Measurements from ENCODE around the gene PAM. TPM values are rescaled to one million over a fixed set of nuclear protein-coding genes. Genes with fewer than 3 reads are reported as not detected.

The PAM gene
- total RNA-seq, 1 experiment from 2014 or later, result 257 TPM

DNA sequence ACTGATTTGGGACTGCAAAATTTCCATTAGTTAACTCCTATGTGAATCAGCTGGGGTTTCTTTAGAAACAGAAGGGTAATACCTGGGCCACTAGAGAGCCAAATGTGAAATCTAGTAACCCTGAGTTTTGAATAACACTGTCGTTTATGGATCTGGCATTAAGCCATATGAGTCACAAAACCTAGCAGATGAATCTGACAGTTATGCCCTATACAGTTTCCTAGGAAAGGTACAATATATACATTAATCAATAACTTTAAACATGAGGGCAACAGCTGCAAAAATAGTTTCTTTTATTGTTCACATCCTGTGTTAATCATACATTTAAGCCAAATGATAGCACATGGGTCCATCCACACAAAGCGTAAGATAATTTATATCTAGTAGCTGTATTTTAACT lies 56.9 kb downstream of the PAM start:
- peak; percentile 74 for ATAC-seq
- DNase-seq (ENCODE audit: low read depth, low spot score), result peak; percentile 52
- ChIA-PET RAD21 (ENCODE audit: low non-redundant PET in 1 of 2, low total read pairs in 2 of 2, uncharacterized antibody in 2 of 2, unreplicated experiment in 2 of 2) (no interaction called here), POLR2A (interaction anchor here (1.1 kb wide), 1 partner anchor 10 kb away, joined by 3 read pairs; no protein-coding TSS in a partner anchor), CTCF (interaction anchor here (0.8 kb wide), 1 partner anchor 32 kb away, joined by 4 read pairs; no protein-coding TSS in a partner anchor)
- peaks cover 35% of the 10 kb centered on the region for H3K79me2 ChIP-seq (ENCODE audit: insufficient read depth, low read length)
- no peak overlapping the region; the same call in 1 of the 2 replicates for H3K27ac ChIP-seq (ENCODE audit: low read depth, low read length)
- H3K36me3 ChIP-seq (ENCODE audit: control insufficient read depth in 1 of 2, insufficient read depth in 2 of 2, low read length in 2 of 2), result no peaks in the 10 kb centered on the region
- no peaks in the 10 kb centered on the region for H3K27me3 ChIP-seq (ENCODE audit: insufficient read depth, low read length)
- no peaks in the 10 kb centered on the region for H3K9me2 ChIP-seq (ENCODE audit: insufficient read depth)
- TF ChIP-seq SRF (IDR thresholded peaks at IDR 0.05; ENCODE audit: low read depth), result no peak
- TF ChIP-seq TCF7L2 (IDR thresholded peaks at IDR 0.05; ENCODE audit: borderline replicate concordance, extremely low read depth, insufficient read depth, insufficient read length), result peak; percentile 23
- peak; percentile 42; the same call in 1 of the 2 replicates for TF ChIP-seq FOSL1 (IDR thresholded peaks at IDR 0.05; ENCODE audit: low read depth)
- 0 out of 2 replicates have a peak, but pooled peaks have one; percentile 12 for TF ChIP-seq JUND (IDR thresholded peaks at IDR 0.05)
- H3K9me3 ChIP-seq (ENCODE audit: control insufficient read depth in 1 of 2, insufficient read depth in 1 of 2, low read depth in 1 of 2, low read length in 2 of 2), result no peaks in the 10 kb centered on the region
- no peak overlapping the region for H3K9ac ChIP-seq (ENCODE audit: low read length)
- intact Hi-C loops (cut with micrococcal nuclease), result no loop called here
- peaks cover 22 to 36% of the 10 kb centered on the region in 2 experiments for H3K4me1 ChIP-seq (ENCODE audit: control insufficient read depth in 1 of 2, insufficient read depth in 2 of 2, low read length in 2 of 2)
- no peak overlapping the region for H3K4me3 ChIP-seq (replicated peaks in 1 of 2; ENCODE audit: low read depth in 1 of 2, low read length in 2 of 2)
- H4K20me1 ChIP-seq (ENCODE audit: insufficient read depth), result no peaks in the 10 kb centered on the region
- BruUV-seq (replicated peaks), result no TSS peak
- H2AFZ ChIP-seq (ENCODE audit: low read depth, low read length, poor library complexity, severe bottlenecking), result no peak overlapping the region
- peak overlapping the region; percentile 29; the same call in 1 of the 2 replicates for H3K4me2 ChIP-seq (ENCODE audit: low read length)

DNA sequence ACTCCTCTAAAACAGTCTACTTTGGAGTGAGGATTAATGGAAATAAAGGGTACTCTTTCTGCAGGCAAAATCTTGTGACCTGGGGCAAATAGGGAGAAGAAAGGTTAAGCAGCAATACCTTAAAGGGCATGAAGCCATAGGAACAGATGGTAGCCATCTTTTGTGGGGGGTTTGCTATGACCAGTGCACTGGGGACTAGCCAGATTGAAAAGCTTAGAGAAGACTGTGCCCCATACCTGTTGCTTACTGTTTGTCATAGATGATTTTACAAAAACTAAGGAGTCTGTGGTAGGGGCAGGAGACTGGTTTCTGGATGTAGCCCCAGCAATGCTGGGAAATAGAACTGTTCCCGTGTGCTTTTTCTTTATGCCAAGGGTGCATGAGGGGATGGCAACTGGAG lies 58.6 kb downstream of the PAM start:
- TF ChIP-seq ZNF274 (IDR thresholded peaks at IDR 0.05; ENCODE audit: low read depth, low read length) (no peak), ELF1 (IDR thresholded peaks at IDR 0.05; ENCODE audit: borderline replicate concordance, low read depth) (no peak), POLR2A (IDR thresholded peaks at IDR 0.05; ENCODE audit: borderline replicate concordance, extremely low read depth, insufficient read depth, insufficient read length) (no peak), EZH2 (IDR thresholded peaks at IDR 0.05) (no peak), EGR1 (IDR thresholded peaks at IDR 0.05; ENCODE audit: low read depth) (no peak), TCF7L2 (IDR thresholded peaks at IDR 0.05; ENCODE audit: borderline replicate concordance, extremely low read depth, insufficient read depth, insufficient read length) (no peak), CBX3 (IDR thresholded peaks at IDR 0.05; ENCODE audit: low read depth) (no peak), SIN3A (IDR thresholded peaks at IDR 0.05; ENCODE audit: low read depth) (no peak), FOSL1 (IDR thresholded peaks at IDR 0.05; ENCODE audit: low read depth) (no peak), CEBPB (IDR thresholded peaks at IDR 0.05; ENCODE audit: low read depth) (no peak), YY1 (IDR thresholded peaks at IDR 0.05; ENCODE audit: extremely low read depth, insufficient replicate concordance, low read depth, low read length) (no peak), ZFX (IDR thresholded peaks at IDR 0.05) (no peak), REST (IDR thresholded peaks at IDR 0.05; ENCODE audit: low read depth) (no peak)
- Histone ChIP-seq H3K4me1 (ENCODE audit: control insufficient read depth in 1 of 2, insufficient read depth in 2 of 2, low read length in 2 of 2) (peaks cover 16 to 31% of the 10 kb centered on the region in 2 experiments), H3K4me3 (replicated peaks in 1 of 2; ENCODE audit: low read depth in 1 of 2, low read length in 2 of 2) (no peak overlapping the region), H3K27ac (ENCODE audit: low read depth, low read length) (no peak overlapping the region), H3K9ac (ENCODE audit: low read length) (no peak overlapping the region), H3K9me3 (ENCODE audit: control insufficient read depth in 1 of 2, insufficient read depth in 1 of 2, low read depth in 1 of 2, low read length in 2 of 2) (no peaks in the 10 kb centered on the region), H3K9me2 (ENCODE audit: insufficient read depth) (no peaks in the 10 kb centered on the region), H3K79me2 (ENCODE audit: insufficient read depth, low read length) (peaks cover 34% of the 10 kb centered on the region), H3K36me3 (ENCODE audit: control insufficient read depth in 1 of 2, insufficient read depth in 2 of 2, low read length in 2 of 2) (no peaks in the 10 kb centered on the region), H4K20me1 (ENCODE audit: insufficient read depth) (no peaks in the 10 kb centered on the region; the same call in 1 of the 2 replicates), H3K4me2 (ENCODE audit: low read length) (no peak overlapping the region), H3K27me3 (ENCODE audit: insufficient read depth, low read length) (no peaks in the 10 kb centered on the region), H2AFZ (ENCODE audit: low read depth, low read length, poor library complexity, severe bottlenecking) (no peak overlapping the region)
- CTCF ChIA-PET, result no interaction called here
- ATAC-seq, result no peak
- DNase-seq (ENCODE audit: low read depth, low spot score), result no peak
- POLR2A ChIA-PET, result no interaction called here
- RAD21 ChIA-PET (ENCODE audit: low non-redundant PET in 1 of 2, low total read pairs in 2 of 2, uncharacterized antibody in 2 of 2, unreplicated experiment in 2 of 2), result no interaction called here
- BruUV-seq (replicated peaks), result no TSS peak
- intact Hi-C loops (cut with micrococcal nuclease), result no loop called here
